Stimulated activated naive B cell treated with anti-CD40 and anti-IgM and Interleukin-4, amounts not matched to agents 10 μg/mL and 1 μg/mL and 100 μg/mL, for 72 hours (primary cell): Measurements from ENCODE around the gene EMSY.
A peak's percentile ranks its signal among the peaks of the same experiment; 100 is the strongest.

Experiments used
- ATAC-seq, 2 donors: fragments of 150-1000 bp; cut with Tn5 transposase; replicated peaks; 2 replicates each; pipeline ENCODE4 v1.10.0; 2021; ENCODE audit warnings: moderate library complexity in 1 of 2
- DNase-seq: peaks from one replicate; pipeline ENCODE4 v3.0.0; 2021
- H3K27ac Mint-ChIP-seq: one replicate; pipeline ENCODE4 v1.8.0; 2022; ENCODE audit warnings: mild to moderate bottlenecking, mixed read lengths
- H3K27me3 Mint-ChIP-seq, 2 donors: one replicate each; pipeline ENCODE4 v1.8.0; 2022; ENCODE audit warnings: mixed read lengths in 2 of 2
- H3K36me3 Mint-ChIP-seq, 2 donors: one replicate each; pipeline ENCODE4 v1.8.0; 2022; ENCODE audit warnings: mixed read lengths in 2 of 2, mild to moderate bottlenecking in 1 of 2
- H3K4me1 Mint-ChIP-seq, 2 donors: one replicate each; pipeline ENCODE4 v1.8.0; 2022; ENCODE audit warnings: mixed read lengths in 2 of 2, mild to moderate bottlenecking in 1 of 2
- H3K4me3 Mint-ChIP-seq, 2 donors: one replicate each; pipeline ENCODE4 v1.8.0; 2022; ENCODE audit warnings: mild to moderate bottlenecking in 2 of 2, mixed read lengths in 2 of 2, moderate library complexity in 1 of 2
- H3K9me3 Mint-ChIP-seq, 2 donors: one replicate each; pipeline ENCODE4 v1.8.0; 2022; ENCODE audit warnings: mixed read lengths in 2 of 2, mild to moderate bottlenecking in 1 of 2

The EMSY gene

GRCh38 chr11:76480241-76480640 is 35.4 kb downstream of the EMSY start:
- DNase-seq (no peak), ATAC-seq (no peak)
- Mint-ChIP-seq H3K9me3 (peaks cover 9% of the 10 kb centered on the region in 2 donors), H3K4me3 (no peak overlapping the region), H3K27me3 (no peaks in the 10 kb centered on the region), H3K27ac (no peak overlapping the region), H3K36me3 (peaks cover 24 to 44% of the 10 kb centered on the region in 2 donors), H3K4me1 (no peaks in the 10 kb centered on the region)

GRCh38 chr11:76491644-76492043 is 46.8 kb downstream of the EMSY start:
- no peak for ATAC-seq
- Mint-ChIP-seq H3K4me3 (no peak overlapping the region), H3K27me3 (no peaks in the 10 kb centered on the region), H3K27ac (no peak overlapping the region), H3K36me3 (peaks cover 8 to 23% of the 10 kb centered on the region in 2 donors), H3K4me1 (peaks cover 10 to 13% of the 10 kb centered on the region in 2 donors), H3K9me3 (no peaks in the 10 kb centered on the region)
- DNase-seq: no peak

- no peak for ATAC-seq
- Mint-ChIP-seq H3K4me1 (peaks cover 10 to 13% of the 10 kb centered on the region in 2 donors), H3K27me3 (no peaks in the 10 kb centered on the region), H3K9me3 (no peaks in the 10 kb centered on the region), H3K36me3 (peaks cover 14 to 27% of the 10 kb centered on the region in 2 donors), H3K4me3 (no peak overlapping the region), H3K27ac (no peak overlapping the region)
- DNase-seq: no peak
These were observed 48.2 kb downstream of the EMSY start for GRCh38 chr11:76493040-76493439.

- no peak for DNase-seq
- no peak for ATAC-seq
- H3K36me3 Mint-ChIP-seq: peaks cover 15 to 23% of the 10 kb centered on the region in 2 donors
- H3K27me3 Mint-ChIP-seq: no peaks in the 10 kb centered on the region
- H3K27ac Mint-ChIP-seq: no peak overlapping the region
- no peak overlapping the region for H3K4me3 Mint-ChIP-seq
- H3K9me3 Mint-ChIP-seq: no peaks in the 10 kb centered on the region
- peaks cover 6 to 8% of the 10 kb centered on the region in 2 donors for H3K4me1 Mint-ChIP-seq
These were observed 49.1 kb downstream of the EMSY start for GRCh38 chr11:76493626-76494539.

GRCh38 chr11:76495019-76495418 is 50.2 kb downstream of the EMSY start:
- no peak overlapping the region for H3K4me3 Mint-ChIP-seq
- no peaks in the 10 kb centered on the region for H3K9me3 Mint-ChIP-seq
- ATAC-seq (no peak), DNase-seq (no peak)
- H3K27ac Mint-ChIP-seq: peak overlapping the region; percentile 57
- H3K27me3 Mint-ChIP-seq: no peaks in the 10 kb centered on the region
- peaks cover 15 to 19% of the 10 kb centered on the region in 2 donors for H3K36me3 Mint-ChIP-seq
- H3K4me1 Mint-ChIP-seq: no peaks in the 10 kb centered on the region

- Mint-ChIP-seq H3K4me3 (no peak overlapping the region), H3K4me1 (no peaks in the 10 kb centered on the region), H3K36me3 (peaks cover 20 to 30% of the 10 kb centered on the region in 2 donors), H3K27me3 (no peaks in the 10 kb centered on the region), H3K27ac (no peak overlapping the region), H3K9me3 (peaks cover 3% of the 10 kb centered on the region in 2 donors)
- no peak for ATAC-seq
- DNase-seq: no peak
These were observed 51.4 kb downstream of the EMSY start for GRCh38 chr11:76496174-76496573.

GRCh38 chr11:76501526-76502202 is 56.8 kb downstream of the EMSY start:
- no peak for DNase-seq
- ATAC-seq: no peak
- Mint-ChIP-seq H3K27me3 (no peaks in the 10 kb centered on the region), H3K4me1 (no peaks in the 10 kb centered on the region), H3K27ac (no peak overlapping the region), H3K36me3 (peaks cover 24 to 45% of the 10 kb centered on the region in 2 donors), H3K4me3 (no peak overlapping the region), H3K9me3 (peaks cover 7 to 8% of the 10 kb centered on the region in 2 donors)

- ATAC-seq (no peak), DNase-seq (no peak)
- no peak overlapping the region for H3K27ac Mint-ChIP-seq
- H3K4me3 Mint-ChIP-seq: no peak overlapping the region
- H3K4me1 Mint-ChIP-seq: no peaks in the 10 kb centered on the region
- no peaks in the 10 kb centered on the region for H3K27me3 Mint-ChIP-seq
- no peaks in the 10 kb centered on the region for H3K9me3 Mint-ChIP-seq
- peaks cover 13 to 37% of the 10 kb centered on the region in 2 donors for H3K36me3 Mint-ChIP-seq
These were observed 62.0 kb downstream of the EMSY start for GRCh38 chr11:76506833-76507232.

GRCh38 chr11:76510060-76511047 is 65.5 kb downstream of the EMSY start:
- Mint-ChIP-seq H3K27ac (no peak overlapping the region), H3K36me3 (peaks cover 8 to 21% of the 10 kb centered on the region in 2 donors), H3K9me3 (no peaks in the 10 kb centered on the region), H3K4me3 (no peak overlapping the region), H3K27me3 (no peaks in the 10 kb centered on the region), H3K4me1 (no peaks in the 10 kb centered on the region)
- no peak for ATAC-seq
- no peak for DNase-seq

DNA sequence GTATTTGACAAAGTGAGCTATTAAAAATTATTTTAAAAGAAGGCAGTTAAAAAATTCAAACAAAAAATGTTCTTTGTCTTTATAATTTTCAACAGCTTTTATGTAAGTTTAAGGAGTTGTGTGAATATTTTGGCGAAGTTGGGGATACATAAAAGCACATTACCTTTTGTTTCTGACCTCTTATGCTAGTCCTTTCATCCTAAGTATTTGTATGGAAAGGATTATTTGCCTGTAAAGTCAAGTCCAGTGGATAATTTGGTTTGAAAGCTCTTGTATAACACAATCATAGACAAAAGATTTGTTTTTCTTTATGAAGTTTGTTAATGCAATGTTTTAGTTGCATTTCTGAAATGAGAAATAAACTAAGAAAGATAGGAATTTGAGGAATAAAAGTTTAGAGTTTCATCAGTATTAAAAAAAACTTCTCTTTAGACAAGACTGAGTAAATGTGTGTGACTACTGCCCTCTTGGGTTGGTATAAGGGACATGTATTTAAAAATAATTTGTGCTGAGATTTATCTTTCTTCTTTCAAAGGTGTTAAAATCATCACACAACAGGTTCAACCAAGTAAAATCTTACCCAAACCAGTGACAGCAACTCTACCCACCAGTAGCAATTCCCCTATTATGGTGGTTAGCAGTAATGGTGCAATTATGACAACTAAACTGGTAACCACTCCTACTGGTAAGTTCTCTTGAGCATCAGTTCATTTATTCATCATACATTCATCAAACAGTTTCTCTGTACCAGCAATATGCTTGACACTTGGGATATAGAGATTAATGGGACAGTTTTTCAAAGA is 68.2 kb downstream of the EMSY start:
- DNase-seq: no peak
- H3K4me3 Mint-ChIP-seq: no peak overlapping the region
- H3K27ac Mint-ChIP-seq: no peak overlapping the region
- peaks cover 8 to 10% of the 10 kb centered on the region in 2 donors for H3K36me3 Mint-ChIP-seq
- H3K27me3 Mint-ChIP-seq: no peaks in the 10 kb centered on the region
- H3K9me3 Mint-ChIP-seq: no peaks in the 10 kb centered on the region
- no peaks in the 10 kb centered on the region for H3K4me1 Mint-ChIP-seq
- no peak for ATAC-seq

DNA sequence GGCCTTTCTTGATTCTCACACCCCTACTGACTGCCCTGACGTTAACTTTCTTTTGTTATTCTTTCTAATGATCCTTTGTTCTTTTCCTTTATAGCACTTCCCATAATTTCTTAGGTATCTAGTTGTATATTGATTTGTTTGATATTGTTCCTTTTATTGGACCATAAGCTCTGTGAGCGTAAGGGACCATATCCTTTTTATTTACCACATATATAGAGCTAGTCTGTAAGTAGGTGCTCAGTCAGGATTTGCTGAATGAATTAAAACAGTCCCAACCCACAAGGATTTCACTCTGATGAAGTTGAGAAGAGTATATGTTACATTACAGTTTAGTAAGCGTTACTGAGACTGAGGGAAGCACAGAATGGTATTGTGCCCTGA is 68.8 kb downstream of the EMSY start:
- H3K27ac Mint-ChIP-seq: no peak overlapping the region
- ATAC-seq (no peak), DNase-seq (no peak)
- no peaks in the 10 kb centered on the region for H3K27me3 Mint-ChIP-seq
- H3K36me3 Mint-ChIP-seq: peaks cover 7 to 9% of the 10 kb centered on the region in 2 donors
- no peaks in the 10 kb centered on the region for H3K9me3 Mint-ChIP-seq
- no peaks in the 10 kb centered on the region for H3K4me1 Mint-ChIP-seq
- no peak overlapping the region for H3K4me3 Mint-ChIP-seq

DNA sequence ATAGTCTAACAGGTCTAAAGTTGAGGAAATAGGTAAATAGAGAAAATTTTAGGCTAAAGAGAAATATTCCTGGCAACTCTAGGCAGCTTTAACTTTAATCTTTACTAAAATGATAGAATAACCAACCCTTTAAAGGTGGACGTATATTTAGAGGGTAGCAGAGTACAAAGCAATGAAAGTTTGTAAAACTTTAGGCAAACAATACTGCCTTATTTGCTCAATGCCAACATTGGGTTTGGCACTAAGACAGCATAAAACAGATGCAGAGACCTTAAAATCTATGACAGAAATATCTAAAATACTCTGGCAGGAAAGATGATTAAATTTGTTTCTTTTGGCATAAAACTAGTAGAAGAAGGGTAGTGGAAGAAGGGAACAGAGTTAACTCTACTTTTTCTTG is 70.7 kb downstream of the EMSY start:
- Mint-ChIP-seq H3K27ac (no peak overlapping the region), H3K27me3 (no peaks in the 10 kb centered on the region), H3K4me3 (no peak overlapping the region), H3K9me3 (no peaks in the 10 kb centered on the region), H3K36me3 (peaks cover 1 to 3% of the 10 kb centered on the region in 2 donors), H3K4me1 (no peaks in the 10 kb centered on the region)
- DNase-seq (no peak), ATAC-seq (no peak)

DNA sequence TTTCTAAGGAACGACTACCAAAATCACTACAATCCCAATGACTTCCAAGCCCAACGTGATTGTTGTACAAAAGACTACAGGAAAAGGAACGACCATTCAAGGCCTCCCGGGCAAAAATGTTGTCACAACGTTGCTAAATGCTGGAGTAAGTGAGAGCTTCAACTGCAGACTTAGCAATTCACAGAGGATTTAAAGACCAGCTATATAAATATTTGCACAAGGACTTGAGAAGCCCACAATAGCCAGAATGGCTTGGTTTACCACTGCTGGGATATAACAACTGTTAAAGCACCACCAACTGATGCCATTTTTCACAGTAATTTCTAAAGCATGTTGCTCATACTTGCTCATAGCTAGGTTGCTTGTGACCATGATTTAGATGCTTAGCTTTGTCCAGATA is 78.3 kb downstream of the EMSY start:
- H3K27me3 Mint-ChIP-seq: no peaks in the 10 kb centered on the region
- ATAC-seq (no peak), DNase-seq (no peak)
- no peak overlapping the region for H3K27ac Mint-ChIP-seq
- no peaks in the 10 kb centered on the region for H3K9me3 Mint-ChIP-seq
- no peaks in the 10 kb centered on the region for H3K4me1 Mint-ChIP-seq
- no peak overlapping the region for H3K4me3 Mint-ChIP-seq
- H3K36me3 Mint-ChIP-seq: peaks cover 17 to 22% of the 10 kb centered on the region in 2 donors
